DMS 273 (cell line): ENCODE measurements around the gene NTNG1.
"Not testable (repeated sequence)": the region's sequence is repeated elsewhere in the genome, so short reads cannot be mapped to it uniquely, and the experiment has no call there.

Source experiments
- DNase-seq: peaks from one replicate; lab custom pipeline; 2025; ENCODE audit not compliant: unreplicated experiment; lab: John Stamatoyannopoulos, UW

NTNG1 gene

DNA sequence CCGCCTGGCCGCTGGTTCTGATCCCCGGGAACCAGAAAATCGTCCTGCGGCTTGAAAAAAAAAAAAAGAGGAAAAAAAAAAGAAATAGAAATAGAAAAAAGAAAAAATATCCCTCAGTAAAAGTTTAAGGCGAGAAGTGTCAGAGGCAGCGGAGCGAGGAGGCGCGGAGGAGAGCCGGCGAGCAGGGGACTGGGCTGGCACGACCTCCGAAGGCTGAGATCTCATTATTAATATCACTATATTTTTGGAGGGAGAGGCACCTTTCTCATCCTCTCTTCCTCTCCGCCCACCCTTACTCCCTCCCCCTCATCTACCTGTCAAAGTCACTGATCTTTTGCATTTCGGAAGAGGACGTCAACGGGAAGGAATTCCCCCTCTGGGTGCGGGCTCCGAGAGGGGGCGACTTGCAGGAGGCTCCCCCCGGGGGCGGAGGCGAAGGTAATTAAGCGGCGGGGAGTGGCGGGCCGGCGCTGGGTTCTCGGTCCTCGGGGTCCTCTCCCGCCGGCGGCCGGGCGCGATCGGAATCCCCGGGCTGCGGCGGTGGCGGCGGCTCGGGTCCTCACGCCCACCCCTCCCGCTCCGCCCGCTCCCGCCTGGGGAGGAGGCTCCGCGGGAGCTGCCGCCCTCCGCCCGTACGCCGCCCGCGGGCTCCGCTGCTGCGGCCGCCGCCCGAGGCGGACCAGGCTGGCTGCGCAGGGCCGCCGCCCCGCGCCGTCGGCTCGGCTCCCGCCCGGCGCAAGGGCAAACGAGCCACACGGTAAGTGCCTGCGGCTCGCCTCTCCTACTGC is at the start of gene NTNG1:
Gene NTNG1 (plus strand): TSS at position 337 of the 788 bp plus-strand sequence.
- DNase-seq, result peak; percentile 63

DNA sequence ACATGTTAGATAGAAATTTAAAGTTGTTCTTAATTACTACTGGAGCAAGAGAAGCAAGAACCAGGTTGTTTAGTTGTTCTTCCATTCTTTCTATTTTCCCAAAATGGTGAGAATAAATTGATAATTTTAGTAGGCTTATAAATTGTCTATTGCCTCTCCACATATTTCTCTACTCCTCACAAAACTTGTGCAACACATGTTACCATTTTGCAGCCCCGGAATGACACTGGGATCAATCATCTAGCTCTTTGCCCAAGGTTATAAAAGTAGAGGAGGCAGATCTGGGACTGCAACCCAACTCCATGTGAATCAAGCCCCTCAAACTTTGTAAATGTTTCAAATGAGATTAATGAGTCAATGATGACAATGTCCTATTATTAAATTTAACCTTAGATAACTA is 49.4 kb upstream of the NTNG1 start:
- no peak for DNase-seq

DNA sequence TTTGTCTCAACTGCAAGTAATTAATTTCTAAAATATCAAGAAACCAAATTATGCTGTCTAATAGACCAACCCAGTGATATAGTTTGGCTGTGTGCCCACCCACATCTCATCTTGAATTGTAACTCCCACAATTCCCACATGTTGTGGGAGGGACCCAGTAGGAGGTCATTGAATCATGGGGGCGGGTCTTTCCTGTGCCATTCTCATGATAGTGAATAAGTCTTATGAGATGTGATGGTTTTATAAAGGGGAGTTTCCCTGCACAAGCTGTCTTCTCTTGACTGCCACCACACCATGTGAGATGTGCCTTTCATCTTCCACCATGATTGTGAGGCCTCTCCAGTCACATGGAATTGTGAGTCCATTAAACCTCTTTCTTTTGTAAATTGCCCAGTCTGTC is 47.4 kb upstream of the NTNG1 start:
- DNase-seq, result not testable (repeated sequence)

DNA sequence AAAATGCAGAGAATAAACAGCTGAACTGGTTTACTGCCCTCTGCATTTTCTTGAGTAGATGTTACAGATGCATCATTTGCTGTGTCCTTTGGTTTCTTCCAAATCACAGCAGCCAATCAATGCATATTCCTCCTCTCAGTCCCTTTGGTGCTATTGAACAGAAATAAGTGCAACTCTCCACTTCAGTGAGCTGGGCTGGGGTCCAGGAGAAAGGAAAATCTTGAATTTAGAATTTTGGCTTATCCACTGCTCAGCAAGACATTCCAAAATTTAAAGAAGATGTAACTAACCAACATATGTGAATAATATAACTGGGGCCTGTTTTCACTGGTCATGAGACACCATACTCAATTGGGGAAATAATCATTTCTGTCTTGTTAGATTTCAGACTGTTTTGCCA is 45.2 kb upstream of the NTNG1 start:
- no peak for DNase-seq

DNA sequence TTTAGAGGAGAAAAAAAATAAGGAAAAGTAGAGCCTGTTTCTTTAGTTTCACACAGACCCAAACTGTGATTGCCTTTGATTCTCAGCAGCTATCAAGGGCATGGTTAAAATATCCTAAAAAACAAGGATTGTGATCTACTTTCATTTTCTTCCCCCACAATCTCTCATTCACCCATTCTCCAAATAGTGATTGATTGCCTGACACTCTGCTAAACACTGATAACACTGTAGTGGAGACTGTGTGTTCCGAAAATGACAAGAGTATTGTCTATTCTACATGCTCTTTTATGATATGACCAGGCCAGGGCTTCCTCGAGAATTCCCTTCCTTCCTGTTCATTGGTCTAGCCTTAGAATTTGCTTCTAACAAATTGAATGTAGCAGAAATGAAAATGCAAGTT is 44.1 kb upstream of the NTNG1 start:
- DNase-seq, result no peak

DNA sequence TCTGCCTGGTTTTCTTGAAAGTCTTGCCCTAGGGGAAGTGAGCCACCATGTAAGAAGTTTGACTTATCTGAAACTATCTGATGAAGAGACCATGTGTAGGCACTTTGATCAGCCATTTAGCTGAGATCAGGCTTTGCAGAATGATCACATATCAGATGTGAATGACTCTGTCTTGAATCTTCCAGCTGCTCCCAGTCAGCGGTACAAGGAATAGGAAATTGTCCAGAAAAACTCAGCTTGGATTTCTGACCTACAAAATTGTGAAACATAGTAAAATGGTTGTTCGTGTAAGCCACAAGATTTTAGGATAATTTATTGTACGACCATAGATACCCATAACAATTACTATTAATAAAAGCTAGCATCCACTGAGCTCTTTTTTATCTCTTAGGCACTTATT is 41.9 kb upstream of the NTNG1 start:
- DNase-seq, result no peak

DNA sequence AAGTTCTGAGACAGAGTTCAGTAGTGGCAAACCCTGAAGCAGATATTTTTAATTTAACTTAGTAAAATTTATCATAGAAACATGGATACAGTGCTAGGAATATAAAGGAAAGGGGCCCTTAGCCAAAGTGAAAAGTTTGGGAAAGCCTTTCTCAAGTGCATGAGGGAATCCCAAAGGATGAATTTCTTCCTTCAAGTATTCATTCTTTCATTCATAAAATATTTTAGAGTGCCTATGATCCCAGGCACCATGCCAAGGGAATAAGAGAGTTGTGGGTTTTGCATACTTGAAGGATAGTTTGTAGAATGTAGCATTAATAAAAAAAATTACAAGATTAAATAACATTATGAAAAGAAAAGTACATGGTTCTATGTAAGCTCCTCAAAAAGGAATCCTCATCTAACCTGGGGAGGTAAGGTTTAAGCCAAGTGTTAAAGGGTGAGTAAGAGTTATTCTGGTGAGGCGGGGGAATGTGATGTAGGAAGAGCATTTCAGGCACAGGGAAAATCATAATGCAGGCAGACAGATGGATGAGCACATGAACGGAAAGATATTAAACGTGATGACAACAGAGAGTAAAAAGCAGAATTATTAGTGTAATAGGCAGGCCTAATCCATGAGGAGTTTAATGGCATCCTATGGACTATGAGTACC is 40.4 kb upstream of the NTNG1 start:
- no peak for DNase-seq

DNA sequence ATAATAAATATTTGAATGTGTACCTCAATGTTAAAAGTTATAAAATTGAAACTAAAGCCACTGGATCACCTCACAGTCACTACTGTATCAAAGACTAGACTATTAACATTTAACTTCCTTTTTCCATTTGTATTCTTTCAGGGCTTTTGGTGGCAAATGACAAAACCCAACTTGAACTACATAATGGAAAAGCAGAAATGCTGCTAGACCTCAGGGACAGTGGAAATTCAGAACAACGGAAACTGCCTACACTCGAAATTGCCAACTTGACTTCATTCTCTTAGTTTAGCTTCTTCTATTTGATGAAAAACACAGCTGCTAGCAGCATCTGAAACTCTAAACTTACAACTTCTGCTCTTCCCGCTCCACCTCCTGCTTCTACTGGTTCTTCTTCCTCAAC is 34.9 kb upstream of the NTNG1 start:
- DNase-seq, result no peak

DNA sequence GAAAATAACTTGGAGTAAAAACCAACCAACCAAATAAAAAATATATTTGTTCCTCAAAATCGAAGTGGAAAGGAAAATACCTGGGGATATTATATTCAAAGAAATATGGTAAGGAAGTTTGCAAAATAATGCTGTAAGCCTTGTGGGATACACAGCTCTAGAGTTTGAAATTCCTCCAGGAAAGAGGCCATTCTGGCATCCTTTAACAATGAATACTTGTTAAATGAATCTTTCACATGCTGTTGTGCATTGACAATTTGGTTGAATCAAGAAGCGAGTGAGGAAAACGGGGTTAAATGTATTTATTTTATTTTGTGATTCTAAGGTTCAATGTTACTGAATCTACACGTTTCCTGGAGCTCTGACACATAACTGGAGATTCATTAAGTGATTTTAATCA is 30.5 kb upstream of the NTNG1 start:
- DNase-seq, result no peak

DNA sequence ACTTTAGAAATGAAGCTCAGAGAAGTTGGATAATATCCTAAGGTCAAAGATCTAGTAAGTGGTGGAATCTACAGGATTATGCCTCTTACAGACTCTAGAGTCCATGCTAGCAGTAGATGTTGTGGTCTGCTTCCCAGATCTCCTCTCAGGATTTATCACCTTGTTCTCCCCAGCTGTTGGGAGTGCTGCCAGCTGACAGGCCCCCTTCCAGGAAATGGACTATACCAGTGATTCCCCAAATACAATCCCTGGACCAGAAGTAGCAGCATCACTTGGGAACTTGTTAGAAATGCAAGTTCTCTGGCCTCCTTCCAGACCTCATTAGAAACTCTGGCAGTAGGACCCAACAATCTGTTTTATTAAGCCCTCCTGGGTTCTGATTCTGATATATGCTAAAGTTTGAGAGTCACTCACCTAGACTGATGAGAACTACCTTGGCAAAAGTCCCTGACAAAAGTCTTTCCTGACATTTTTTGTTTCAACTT is 24.5 kb upstream of the NTNG1 start:
- DNase-seq, result no peak

DNA sequence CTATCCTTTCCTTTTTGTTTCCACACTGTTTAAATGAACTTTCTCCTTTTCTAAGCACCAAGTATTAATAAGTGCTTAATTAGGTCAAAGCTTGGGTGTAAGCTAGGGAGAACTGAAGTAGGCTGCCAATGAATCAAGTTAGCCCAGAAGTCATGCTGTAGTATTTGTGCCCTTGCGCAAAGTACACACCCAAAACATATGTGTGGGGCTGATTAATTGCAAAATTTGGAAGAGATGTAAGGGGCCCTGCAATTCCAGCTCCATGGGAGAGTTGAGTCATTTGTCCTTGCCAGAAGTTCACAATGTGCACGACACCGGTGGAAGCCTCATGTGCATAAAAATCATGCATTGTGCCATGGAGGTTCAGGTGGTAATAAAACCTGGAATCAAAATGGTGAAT is 18.6 kb upstream of the NTNG1 start:
- no peak for DNase-seq

DNA sequence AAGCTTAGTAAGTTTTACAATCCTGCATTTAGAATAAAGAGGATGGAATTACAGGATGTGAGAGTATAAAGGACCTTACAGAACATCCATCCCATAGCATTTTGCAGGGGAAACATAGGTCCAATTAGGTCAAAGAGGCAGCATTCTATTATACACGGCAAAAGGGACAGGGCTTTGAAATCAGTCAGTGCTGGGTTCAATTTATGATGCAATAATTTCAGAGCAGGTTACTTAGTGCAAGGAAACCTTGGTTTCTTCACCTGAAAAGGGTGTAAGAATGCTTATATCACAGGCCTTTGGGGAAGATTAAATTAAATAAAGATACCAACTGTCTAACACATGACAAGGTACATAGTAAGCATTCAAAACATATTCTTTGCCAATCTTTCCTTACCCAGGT is 17.1 kb upstream of the NTNG1 start:
- DNase-seq, result no peak

DNA sequence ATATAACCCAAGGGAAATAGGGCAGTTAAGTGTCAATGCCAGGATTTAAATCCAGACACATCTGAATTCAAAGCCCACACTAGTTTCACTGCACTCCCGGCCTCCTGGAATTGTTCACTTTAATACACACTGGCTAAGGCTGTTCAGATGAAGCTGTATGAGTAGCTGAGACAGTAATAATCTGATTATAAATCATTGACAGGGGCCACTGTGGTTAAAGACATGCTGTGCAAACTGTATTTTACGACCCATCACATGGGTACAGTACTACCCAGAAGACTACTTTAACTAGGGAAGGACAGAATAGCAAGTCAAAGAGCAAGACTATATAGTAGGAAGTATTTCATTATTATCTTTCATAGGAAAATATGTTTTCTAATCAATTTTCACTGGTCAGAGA is 16.1 kb upstream of the NTNG1 start:
- DNase-seq, result no peak

DNA sequence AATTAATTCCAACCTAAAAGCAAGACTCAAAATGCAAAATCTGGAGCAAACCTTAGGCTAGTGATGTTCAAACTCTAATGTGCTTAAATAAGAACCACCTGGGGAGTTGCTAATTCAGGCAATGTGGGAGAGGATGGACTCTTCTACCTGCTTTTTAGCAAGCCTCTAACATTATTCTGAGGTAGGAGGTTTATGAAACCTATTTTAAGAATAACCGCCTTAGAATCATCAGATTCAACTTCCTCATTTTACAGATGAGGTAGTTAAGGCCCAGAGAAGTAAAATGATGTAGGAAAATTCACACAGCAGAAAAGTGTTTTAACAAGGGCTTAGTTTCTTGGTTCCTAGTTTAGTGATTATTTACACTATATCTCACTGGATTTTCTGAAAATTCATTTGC is 8.6 kb upstream of the NTNG1 start:
- DNase-seq, result no peak

DNA sequence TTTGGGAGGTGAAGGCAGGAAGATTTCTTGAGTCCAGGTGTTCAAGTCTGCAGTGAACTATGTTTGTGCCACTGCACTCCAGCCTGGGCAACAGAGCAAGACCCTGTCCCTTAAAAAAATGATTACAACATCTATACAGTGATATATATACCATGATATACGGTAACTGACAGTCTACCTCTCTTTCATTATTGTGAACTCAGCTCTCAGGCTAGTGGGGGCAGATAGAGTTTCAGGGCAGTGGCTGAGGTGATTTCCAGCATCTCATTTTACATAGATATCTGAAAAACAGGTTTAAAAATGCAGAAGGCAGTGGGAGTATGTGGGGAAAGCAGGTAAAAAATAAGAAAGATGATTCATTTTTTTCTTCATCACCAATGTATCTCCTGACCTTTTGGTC is 8.1 kb upstream of the NTNG1 start:
- no peak for DNase-seq

DNA sequence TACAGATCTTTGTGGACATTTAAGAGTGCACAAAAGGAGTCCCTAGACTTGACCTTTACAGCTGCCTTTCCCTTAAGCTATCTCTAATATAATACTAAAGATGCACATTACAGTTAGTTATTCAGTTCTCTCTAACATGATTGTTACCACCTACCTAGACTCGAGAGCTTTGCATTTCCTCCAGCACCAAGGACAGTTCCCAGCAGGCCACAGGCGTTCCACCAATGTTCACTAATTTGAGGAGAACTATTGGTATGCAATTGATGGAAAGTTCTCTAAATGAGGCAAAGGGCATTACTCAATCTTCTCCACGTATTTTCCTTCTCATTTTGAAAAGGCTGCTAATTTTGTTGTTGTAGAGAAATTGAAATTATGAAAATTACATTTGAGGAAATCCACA is 5.4 kb upstream of the NTNG1 start:
- DNase-seq, result peak; percentile 38

DNA sequence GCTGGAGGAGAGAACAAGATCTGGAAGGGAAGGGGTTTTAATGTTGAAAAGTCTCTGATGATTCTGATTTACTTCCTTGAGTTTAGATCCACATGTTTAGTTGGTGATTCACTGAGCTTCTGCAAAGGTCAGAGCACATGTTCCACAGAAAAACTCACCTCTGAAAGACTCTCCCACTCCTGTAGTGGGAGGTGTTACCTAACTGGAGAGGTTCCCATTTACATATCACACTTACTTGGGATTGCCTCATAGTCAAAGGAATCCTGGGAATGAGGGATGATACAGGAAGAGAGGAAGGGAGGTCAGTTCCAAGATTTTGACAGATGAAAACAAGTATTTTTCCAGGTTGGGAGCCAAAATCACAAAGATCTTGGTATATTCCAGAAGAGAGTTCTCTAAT is 2.7 kb upstream of the NTNG1 start:
- no peak for DNase-seq

DNA sequence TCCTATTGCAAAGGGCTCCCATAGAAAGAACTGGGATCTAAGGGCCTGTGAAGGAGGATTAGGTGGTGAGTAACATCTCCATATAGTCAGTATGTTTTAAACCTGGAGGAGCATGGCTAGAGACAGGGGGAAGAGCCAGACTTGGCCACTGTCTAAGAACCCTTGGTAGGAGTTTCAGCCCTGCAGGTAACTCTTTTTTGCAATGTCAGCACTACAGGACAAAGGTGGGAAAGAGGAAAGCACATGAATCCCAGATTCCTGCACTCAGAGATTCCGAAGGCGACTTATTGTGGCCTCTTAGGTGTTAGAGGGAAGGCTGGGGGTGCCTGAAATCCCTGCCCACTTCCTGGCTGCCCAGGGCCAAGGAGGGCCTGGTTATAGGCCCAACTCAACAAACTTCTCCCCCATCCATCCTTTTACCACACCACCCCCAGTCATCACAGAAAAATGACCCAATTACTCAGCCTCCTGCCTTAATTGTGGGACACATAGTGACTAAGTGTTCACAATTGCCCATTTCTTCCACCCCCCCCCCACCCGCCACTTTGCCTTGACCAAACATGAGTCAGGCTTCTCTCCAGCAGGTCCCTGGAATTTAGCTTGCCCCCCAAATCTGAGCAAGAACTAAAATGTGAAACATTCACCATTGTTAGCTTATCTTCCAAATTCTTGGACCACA is 1.9 kb upstream of the NTNG1 start:
- DNase-seq, result no peak

DNA sequence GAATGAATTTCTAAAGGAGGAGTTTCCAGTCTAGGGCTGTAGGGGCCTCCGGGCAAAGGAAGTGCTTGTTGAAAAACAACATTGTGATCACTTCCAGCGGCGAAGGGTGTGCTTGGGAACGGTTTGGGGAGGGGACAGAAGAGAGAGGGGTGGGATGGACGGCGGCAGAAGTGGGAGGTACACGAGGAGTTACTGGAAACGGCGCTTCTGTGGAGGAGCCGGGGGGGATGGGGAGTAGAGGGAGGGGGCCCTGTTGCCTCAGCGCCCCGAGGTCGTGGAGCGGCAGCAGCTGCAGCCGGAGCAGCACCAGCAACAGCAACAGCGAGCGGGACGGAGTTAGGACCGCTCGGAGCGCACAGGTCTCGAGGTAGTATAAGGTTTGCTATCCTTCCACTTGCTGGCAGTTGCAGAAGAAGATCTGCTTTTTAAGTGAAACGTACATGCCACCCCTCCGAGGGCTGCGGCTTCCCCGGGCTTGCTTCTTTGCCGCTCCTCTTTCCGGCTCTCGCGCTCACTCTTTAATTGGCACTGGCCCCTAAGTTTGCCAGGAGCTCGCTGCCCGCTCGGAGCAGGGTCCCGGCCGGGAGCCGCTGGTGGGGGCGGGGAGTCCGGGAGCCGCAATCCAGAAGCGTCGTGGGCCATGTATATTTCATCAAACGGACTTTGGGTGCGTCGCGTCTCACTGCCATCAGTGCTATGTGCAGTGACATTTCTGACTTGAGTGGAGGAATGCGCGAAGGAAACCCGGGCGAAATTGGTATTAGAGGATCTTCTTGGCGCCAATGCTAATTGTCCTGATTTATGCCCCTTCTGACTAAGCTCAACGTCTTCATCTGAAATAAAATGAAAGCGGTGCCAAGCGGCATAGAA is 771 bp upstream of the NTNG1 start:
- peak; percentile 54 for DNase-seq

DNA sequence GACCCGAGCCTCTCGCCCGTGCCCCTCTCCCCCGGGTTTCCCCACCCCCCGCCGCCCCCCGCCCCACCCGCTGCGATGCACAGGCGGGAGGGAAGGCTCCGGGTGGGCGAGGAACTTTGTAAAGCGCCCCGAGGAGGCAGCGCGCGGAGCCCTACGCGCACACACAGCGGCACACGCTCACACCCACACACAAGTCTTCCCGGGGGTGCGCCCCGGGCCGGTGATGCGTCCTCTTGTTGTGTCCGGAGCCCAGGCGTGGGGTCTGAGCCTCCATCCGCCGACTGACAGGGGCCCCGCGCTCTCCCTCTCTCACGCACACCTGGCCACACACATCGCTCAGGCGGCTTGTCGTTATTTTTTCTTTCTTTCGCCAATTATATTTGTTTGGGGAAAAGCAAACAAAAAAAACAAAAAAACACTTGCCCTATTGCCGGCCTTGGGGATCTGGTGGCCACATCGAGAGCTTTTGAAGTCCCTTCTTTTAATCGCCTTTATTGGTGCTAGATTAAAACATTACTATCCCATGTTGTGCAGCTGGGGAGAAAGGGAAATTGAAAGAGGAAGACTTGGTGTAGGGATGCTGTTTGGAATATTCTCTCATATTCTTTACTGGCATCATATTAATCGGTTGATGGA is 770 bp downstream of the NTNG1 start:
- DNase-seq, result peak; percentile 63

DNA sequence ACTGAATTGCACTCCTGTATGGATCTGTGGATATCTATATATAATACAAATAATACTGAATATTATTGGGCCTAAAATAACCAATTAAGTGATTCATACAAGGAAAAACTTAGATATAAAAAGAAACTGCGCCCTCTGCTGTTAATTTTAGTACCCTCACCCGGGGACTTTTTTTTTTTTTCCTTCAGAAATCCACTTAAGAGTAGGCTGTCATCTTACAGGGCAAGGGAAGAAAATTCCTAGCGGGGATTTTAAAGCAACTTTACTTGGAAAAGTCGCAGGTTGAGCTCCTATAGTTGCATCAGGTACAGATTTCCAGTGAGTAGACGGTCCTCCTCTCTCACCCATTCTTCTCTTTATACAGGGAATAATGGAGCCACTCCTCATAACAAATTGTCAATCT is 1.3 kb downstream of the NTNG1 start:
- DNase-seq, result peak; percentile 73
